SIG-M5 (cell line): Measurements from ENCODE around the gene RHOT2.

Source experiments
- DNase-seq: peaks from one replicate; lab custom pipeline; 2025; lab: John Stamatoyannopoulos, UW

Gene RHOT2

DNA sequence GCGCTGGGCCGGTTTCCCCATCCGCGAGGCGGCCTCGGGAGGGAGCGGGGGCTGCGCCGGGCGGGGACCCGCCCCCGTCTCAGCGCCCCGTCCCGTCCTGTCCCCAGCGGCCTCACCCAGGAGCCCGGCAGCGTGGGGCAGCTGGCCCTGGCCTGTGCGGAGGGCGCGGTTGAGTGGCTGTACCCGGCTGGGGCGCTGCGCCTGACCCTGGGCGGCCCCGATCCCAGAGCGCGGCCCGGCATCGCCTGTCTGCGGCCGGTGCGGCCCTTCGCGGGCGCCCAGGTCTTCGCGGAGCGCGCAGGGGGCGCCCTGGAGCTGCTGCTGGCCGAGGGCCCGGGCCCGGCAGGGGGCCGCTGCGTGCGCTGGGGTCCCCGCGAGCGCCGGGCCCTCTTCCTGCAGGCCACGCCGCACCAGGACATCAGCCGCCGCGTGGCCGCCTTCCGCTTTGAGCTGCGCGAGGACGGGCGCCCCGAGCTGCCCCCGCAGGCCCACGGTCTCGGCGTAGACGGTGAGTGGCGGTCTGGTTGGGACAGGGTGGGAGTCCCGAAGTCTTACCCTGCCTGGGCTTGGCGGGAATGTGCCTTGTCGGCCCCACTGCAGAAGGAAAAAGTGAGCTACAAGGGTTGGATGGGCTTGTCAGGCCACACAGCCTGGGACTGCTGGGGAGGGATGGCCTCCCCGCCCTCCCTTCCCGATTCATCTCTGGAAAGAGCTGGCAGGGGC lies 47.7 kb downstream of the RHOT2 start:
- DNase-seq: no peak

DNA sequence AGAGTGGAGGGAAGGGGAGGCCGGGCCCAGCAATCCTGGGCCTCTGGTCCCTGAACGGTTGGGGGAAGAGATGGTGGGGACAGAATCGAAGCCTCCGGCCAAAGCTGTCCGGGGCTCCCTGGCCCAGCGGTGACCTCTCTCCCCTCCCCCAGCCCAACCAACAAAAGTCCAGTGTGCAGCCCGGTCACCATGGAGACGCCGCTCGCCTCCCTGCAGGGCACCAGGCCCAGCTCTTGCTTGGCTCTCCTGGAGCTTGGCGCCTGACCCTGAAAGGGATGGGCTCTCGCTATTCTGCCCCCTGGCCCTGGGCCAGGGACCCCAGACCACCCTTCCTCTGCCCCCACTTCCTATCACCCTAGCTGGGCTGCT lies 48.3 kb downstream of the RHOT2 start:
- DNase-seq: no peak

GRCh38 chr16:716768-717325 lies 48.9 kb downstream of the RHOT2 start:
- DNase-seq: no peak

DNA sequence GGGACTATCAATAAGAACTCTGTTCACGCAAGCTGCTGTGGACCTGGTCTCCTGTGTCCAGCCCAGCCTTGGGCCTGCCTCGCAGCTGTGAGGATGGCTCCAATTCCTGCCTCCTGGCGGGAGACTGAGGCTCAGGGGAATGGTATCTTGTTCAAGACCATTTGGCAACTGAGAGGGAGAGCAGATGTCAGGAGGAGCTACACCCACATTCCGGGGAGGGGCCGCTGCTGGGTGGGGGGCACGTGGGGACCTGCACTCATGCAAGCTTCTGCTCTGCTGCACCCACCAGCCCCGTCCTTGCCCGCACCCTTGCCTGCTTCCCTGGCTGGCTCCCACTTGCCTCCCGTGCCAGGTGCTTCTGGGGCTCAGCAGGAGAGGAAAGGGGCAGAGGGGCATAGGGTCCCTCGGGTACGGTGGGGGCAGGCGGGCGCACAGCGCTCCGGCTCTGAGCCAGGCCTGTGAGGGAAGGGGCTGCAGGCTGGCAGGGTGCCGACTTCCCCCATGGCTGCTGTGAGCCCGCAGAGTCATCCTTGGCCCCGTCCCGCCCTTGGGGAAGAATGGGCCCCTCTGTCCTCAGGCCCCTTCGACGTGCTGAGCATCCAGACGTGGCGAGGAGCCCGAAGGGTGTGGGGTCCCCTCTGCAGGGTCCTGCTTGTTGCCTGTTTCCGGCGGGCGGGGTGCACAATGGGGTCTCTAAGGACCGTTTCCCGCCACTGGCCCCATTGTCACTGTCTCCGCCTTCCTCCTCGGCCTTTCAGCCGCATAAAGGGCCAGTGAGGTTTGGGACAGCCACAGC lies 49.7 kb downstream of the RHOT2 start:
- no peak for DNase-seq

GRCh38 chr16:718389-718788 lies 50.5 kb downstream of the RHOT2 start:
- DNase-seq: no peak

- DNase-seq: no peak
These were observed 51.0 kb downstream of the RHOT2 start for GRCh38 chr16:718922-719321.

DNA sequence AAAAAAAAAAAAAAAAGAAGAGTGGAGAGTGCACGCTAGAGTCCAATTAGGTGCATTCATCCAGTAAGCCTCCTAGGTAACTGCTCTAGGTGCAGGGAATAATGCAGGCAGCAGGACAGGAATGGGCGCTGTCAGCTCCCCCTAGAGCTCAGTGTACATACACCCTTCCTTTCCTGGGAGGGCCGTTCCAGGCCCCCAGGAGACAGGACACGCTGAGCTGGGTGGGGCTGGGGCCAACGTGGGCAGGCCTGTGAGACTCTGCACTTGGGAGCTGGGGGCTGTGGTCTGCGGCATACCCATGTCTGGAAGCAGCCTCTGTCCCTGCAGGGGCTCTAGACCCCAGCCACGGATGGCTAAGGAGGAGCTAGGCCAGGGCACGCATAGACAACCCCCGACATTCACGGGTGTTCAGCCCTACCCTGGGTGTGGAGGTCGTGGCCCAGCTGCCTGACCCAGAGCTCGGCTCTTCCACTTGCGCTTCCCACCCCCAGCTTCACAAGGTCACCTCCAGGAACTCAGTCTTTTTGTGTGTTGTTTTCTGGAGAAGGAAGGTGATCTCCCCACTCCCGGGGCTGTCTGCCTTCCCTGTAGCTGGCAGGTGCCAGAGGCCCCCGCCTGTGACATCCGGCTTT lies 52.0 kb downstream of the RHOT2 start:
- no peak for DNase-seq

DNA sequence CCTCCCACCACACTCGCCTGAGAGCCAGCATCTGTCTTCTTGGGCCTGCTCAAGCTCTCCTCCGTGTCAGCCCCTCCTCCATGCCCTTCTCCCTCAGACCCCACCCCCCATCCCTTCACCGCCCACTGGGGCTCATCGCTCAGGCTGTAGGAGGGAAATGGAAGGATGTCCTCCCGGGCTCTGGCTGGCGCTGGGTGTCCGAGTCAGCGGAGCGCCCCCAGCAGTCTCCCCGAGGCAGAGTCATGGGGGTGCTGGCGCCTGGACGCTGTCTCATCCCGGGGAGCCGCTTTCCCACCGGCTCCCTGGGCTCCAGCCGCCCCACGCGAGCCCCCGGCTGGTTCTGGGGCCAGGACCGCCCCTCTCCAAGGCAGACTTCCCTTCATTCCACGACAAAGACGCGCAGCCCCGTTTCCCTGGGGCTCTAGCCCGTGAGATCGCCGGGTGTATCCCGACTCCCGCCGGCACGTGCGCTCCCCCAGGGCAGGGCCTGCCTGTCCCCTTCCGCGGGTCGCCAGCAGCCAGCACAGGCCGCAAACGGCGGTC lies 52.6 kb downstream of the RHOT2 start:
- DNase-seq: no peak

DNA sequence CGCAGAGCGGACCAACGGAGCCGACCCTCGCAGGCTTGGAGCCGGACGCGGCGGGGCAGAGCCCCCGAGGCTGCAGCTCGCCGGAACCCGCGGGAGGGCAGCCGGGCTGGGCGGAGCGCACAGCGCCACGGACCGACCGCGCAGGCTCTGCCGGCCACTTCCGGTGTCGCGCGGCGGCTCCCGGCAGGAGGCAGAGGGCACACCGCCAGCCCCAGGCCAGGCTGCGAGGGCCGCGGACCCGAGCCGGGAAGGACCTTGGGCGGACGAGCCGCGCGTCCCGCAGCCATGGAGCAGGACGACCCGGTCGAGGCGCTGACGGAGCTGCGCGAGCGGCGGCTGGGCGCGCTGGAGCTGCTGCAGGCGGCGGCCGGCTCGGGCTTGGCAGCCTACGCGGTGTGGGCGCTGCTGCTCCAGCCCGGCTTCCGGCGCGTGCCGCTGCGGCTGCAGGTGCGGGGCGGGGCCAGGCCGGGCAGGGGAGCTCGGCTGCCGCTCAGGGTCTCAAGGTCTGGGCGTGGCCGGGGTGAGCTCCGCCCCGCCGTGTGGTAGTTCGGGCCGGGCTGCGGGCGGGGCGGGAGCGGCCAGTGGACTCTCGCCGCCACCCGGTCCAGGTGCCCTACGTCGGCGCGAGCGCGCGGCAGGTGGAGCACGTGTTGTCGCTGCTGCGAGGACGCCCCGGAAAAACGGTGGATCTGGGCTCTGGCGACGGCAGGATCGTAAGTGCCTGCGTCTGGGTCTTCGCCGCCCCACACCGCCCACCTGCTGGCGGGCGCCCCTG lies 53.2 kb downstream of the RHOT2 start, which contains the start of gene ANTKMT:
Gene ANTKMT, plus strand, starts transcription at position 157 of the 775 bp plus-strand sequence. Its CDS starts 129 bp downstream, at position 286.
- no peak for DNase-seq

GRCh38 chr16:721765-722540 lies 54.0 kb downstream of the RHOT2 start:
- no peak for DNase-seq

- no peak for DNase-seq
These were observed 55.1 kb downstream of the RHOT2 start for GRCh38 chr16:722835-723633.

DNA sequence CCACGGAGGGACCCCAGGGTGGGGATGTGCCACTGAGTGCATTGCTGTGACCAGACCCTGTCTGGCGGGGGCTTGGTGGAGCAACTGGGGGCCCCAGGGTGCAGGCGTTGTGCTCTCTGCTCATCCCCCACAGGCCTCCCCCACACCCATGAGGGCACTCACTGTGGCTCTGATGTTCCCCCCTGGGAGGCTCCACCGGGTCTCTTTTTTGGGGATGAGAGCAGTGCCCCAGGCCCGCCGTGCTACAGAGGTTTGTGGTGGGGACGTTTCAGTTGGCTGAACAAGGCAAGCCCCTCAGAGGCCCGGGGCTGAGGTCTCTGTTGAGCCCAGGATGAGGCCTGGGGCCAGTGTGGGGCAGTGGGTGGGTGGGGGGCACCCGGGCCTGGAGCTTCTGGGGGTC lies 55.8 kb downstream of the RHOT2 start:
- DNase-seq: no peak
